Hypothalamus (tissue), 51 donors: Measurements from ENCODE around the gene TAF15.

Experiments
- DNase-seq, 51 donors: peaks; one replicate each; lab custom pipeline; 2025; lab: John Stamatoyannopoulos, UW

Gene TAF15

GRCh38 chr17:35784895-35785294, 24.4 kb upstream of the TAF15 start:
- DNase-seq, result no peak

- no peak for DNase-seq
Measured at GRCh38 chr17:35786941-35787432, 22.3 kb upstream of the TAF15 start.

- DNase-seq, result peak in 4 of 51 donors; percentile 11 to 53 (median 25)
Measured at GRCh38 chr17:35788477-35789368, 20.6 kb upstream of the TAF15 start.

GRCh38 chr17:35790841-35791240, 18.4 kb upstream of the TAF15 start:
- DNase-seq, result no peak

GRCh38 chr17:35791681-35792350, 17.5 kb upstream of the TAF15 start:
- DNase-seq, result no peak

GRCh38 chr17:35793257-35793656, 16.0 kb upstream of the TAF15 start:
- DNase-seq, result peak in 8 of 51 donors; percentile 17 to 39 (median 24)

GRCh38 chr17:35795007-35795870, 14.0 kb upstream of the TAF15 start, which contains the start of gene MMP28:
Gene MMP28 (minus strand): TSS chr17:35795641. CDS start chr17:35795377, 264 bp downstream.
- DNase-seq, result peak in 7 of 51 donors; percentile 14 to 49 (median 22)

GRCh38 chr17:35795871-35796265, 13.4 kb upstream of the TAF15 start:
- no peak for DNase-seq

- no peak for DNase-seq
Measured at GRCh38 chr17:35796942-35797341, 12.3 kb upstream of the TAF15 start.

GRCh38 chr17:35797370-35797769, 11.9 kb upstream of the TAF15 start:
- DNase-seq, result no peak

- no peak for DNase-seq
Measured at GRCh38 chr17:35797918-35798317, 11.4 kb upstream of the TAF15 start.

GRCh38 chr17:35799942-35800341, 9.3 kb upstream of the TAF15 start:
- peak in 32 of 51 donors; percentile 13 to 79 (median 60) for DNase-seq

GRCh38 chr17:35801583-35802224, 7.6 kb upstream of the TAF15 start:
- peak in 35 of 51 donors; percentile 11 to 78 (median 58) for DNase-seq

GRCh38 chr17:35804658-35805192, 4.6 kb upstream of the TAF15 start:
- peak in 18 of 51 donors; percentile 9 to 73 (median 30) for DNase-seq

- no peak for DNase-seq
Measured at GRCh38 chr17:35807371-35808144, 1.7 kb upstream of the TAF15 start.

GRCh38 chr17:35808240-35808961, 883 bp upstream of the TAF15 start:
- no peak for DNase-seq

GRCh38 chr17:35809855-35810461, 674 bp downstream of the TAF15 start:
- DNase-seq, result peak in 2 of 51 donors; percentile 56 to 60

GRCh38 chr17:35811759-35812158, 2.5 kb downstream of the TAF15 start:
- DNase-seq, result no peak
